Liver (tissue), 9 donors: ENCODE results near the gene LYRM2. TPM values are rescaled to one million over a fixed set of nuclear protein-coding genes. Genes with fewer than 3 reads are reported as not detected.

Experiments
- DNase-seq: peaks from one replicate; pipeline ENCODE4 v3.0.0-alpha.2; 2017; ENCODE audit warnings: low spot score
- H3K27ac ChIP-seq, 2 donors: one replicate each; pipeline ENCODE4 v1.7.0; 2013; ENCODE audit warnings: inconsistent platforms in 2 of 2, low read length in 2 of 2, control low read depth in 1 of 2, low read depth in 1 of 2, mild to moderate bottlenecking in 1 of 2
- H3K27me3 ChIP-seq, 4 donors: one replicate each; pipeline versions ENCODE4 v1.6.1 to v1.7.0; 2013; ENCODE audit warnings: low read length in 3 of 4, inconsistent platforms in 1 of 4, mild to moderate bottlenecking in 1 of 4, moderate library complexity in 1 of 4; ENCODE audit not compliant: control insufficient read depth in 4 of 4, insufficient read depth in 4 of 4
- H3K36me3 ChIP-seq, 4 donors: one replicate each; pipeline versions ENCODE4 v1.6.1 to v1.7.0; 2013; ENCODE audit warnings: low read length in 3 of 4, mild to moderate bottlenecking in 3 of 4, low read depth in 1 of 4, moderate library complexity in 1 of 4; ENCODE audit not compliant: control insufficient read depth in 4 of 4, insufficient read depth in 3 of 4
- H3K4me1 ChIP-seq, 4 donors: one replicate each; pipeline versions ENCODE4 v1.6.1 to v1.7.0; 2013; ENCODE audit warnings: low read length in 3 of 4, mild to moderate bottlenecking in 3 of 4, moderate library complexity in 1 of 4; ENCODE audit not compliant: control insufficient read depth in 4 of 4, insufficient read depth in 4 of 4
- H3K4me3 ChIP-seq, 3 donors: one replicate each; pipeline versions ENCODE4 v1.6.1 to v1.7.0; 2013; ENCODE audit warnings: low read length in 3 of 3, control low read depth in 1 of 3, low read depth in 1 of 3, mild to moderate bottlenecking in 1 of 3
- H3K9ac ChIP-seq, 2 donors: one replicate each; pipeline ENCODE4 v1.7.0; 2013; ENCODE audit warnings: low read length in 2 of 2, mild to moderate bottlenecking in 2 of 2, moderate library complexity in 2 of 2, control low read depth in 1 of 2, low read depth in 1 of 2
- H3K9me3 ChIP-seq, 4 donors: one replicate each; pipeline versions ENCODE4 v1.6.1 to v1.7.0; 2013; ENCODE audit warnings: low read length in 3 of 4; ENCODE audit not compliant: control insufficient read depth in 4 of 4
- ATF3 ChIP-seq: IDR thresholded peaks from 2 replicates; pipeline ENCODE4 v1.6.1; 2016; ENCODE audit warnings: antibody characterized with exemption
- CTCF ChIP-seq: fragments of 150-350 bp; IDR thresholded peaks from 2 replicates; pipeline ENCODE4 v1.5.1; 2017; ENCODE audit warnings: improper control_type of control experiment, low read depth, low read length; ENCODE audit not compliant: missing input control
- EGR1 ChIP-seq, 2 donors: IDR thresholded peaks; 2 replicates each; pipeline ENCODE4 v1.6.1; 2016 to 2018; ENCODE audit warnings: antibody characterized with exemption in 2 of 2, low read depth in 2 of 2
- FOXA1 ChIP-seq: IDR thresholded peaks from 2 replicates; pipeline ENCODE4 v1.6.1; 2016; ENCODE audit warnings: antibody characterized with exemption
- FOXA2 ChIP-seq: IDR thresholded peaks from 2 replicates; pipeline ENCODE4 v1.6.1; 2016; ENCODE audit warnings: antibody characterized with exemption
- GABPA ChIP-seq, 2 donors: IDR thresholded peaks in 1 of 2; conservative IDR thresholded peaks in 1 of 2; 2 replicates each; pipeline ENCODE4 v1.6.1; 2016; ENCODE audit warnings: antibody characterized with exemption in 2 of 2, mild to moderate bottlenecking in 1 of 2, moderate library complexity in 1 of 2
- HNF4A ChIP-seq, 2 donors: conservative IDR thresholded peaks; 2 replicates each; pipeline ENCODE4 v1.6.1; 2016; ENCODE audit warnings: antibody characterized with exemption in 2 of 2, mild to moderate bottlenecking in 2 of 2
- HNF4G ChIP-seq: IDR thresholded peaks from 2 replicates; pipeline ENCODE4 v1.6.1; 2016; ENCODE audit warnings: antibody characterized with exemption
- JUND ChIP-seq, 2 donors: IDR thresholded peaks; 2 replicates each; pipeline ENCODE4 v1.6.1; 2016; ENCODE audit warnings: antibody characterized with exemption in 2 of 2
- MAX ChIP-seq: IDR thresholded peaks from 2 replicates; pipeline ENCODE4 v1.6.1; 2016; ENCODE audit warnings: antibody characterized with exemption
- NR2F2 ChIP-seq: IDR thresholded peaks from 2 replicates; pipeline ENCODE4 v1.6.1; 2016; ENCODE audit warnings: antibody characterized with exemption
- RAD21 ChIP-seq, 2 donors: IDR thresholded peaks; 2 replicates each; pipeline ENCODE4 v1.6.1; 2016; ENCODE audit warnings: antibody characterized with exemption in 2 of 2, mild to moderate bottlenecking in 2 of 2
- REST ChIP-seq: IDR thresholded peaks from 2 replicates; pipeline ENCODE4 v1.6.1; 2016; ENCODE audit warnings: antibody characterized with exemption, mild to moderate bottlenecking
- RXRA ChIP-seq, 2 donors: IDR thresholded peaks; 2 replicates each; pipeline ENCODE4 v1.6.1; 2017 to 2018; ENCODE audit warnings: antibody characterized with exemption in 2 of 2, mild to moderate bottlenecking in 1 of 2
- SP1 ChIP-seq: IDR thresholded peaks from 2 replicates; pipeline ENCODE4 v1.6.1; 2018; ENCODE audit warnings: antibody characterized with exemption, mild to moderate bottlenecking
- TAF1 ChIP-seq: conservative IDR thresholded peaks from 2 replicates; pipeline ENCODE4 v1.6.1; 2016; ENCODE audit warnings: antibody characterized with exemption, mild to moderate bottlenecking
- YY1 ChIP-seq: IDR thresholded peaks from 2 replicates; pipeline ENCODE4 v1.6.1; 2016; ENCODE audit warnings: antibody characterized with exemption, mild to moderate bottlenecking
- ZBTB33 ChIP-seq: IDR thresholded peaks from 2 replicates; pipeline ENCODE4 v1.6.1; 2016; ENCODE audit warnings: antibody characterized with exemption
- WGBS: extraction: QIAGEN DNeasy Blood & Tissue Kit; methylation state at CpG from one replicate; pipeline ENCODE4 v1.1.7; 2013; 5-methylcytosine and 5-hydroxymethylcytosine counted together
- polyA plus RNA-seq, 2 donors: library from polyadenylated mRNA; stranded (reverse) in 1 of 2; unstranded in 1 of 2; fragments of 200-250 nt in 1 of 2; fragments of >200 nt in 1 of 2; fragmentation: Nextera tagmentation in 1 of 2; extraction: Ambion mirVana in 1 of 2; gene quantifications; one replicate each; pipeline versions ENCODE4 v1.2.1 to v1.2.3, GENCODE V29; 2013 to 2015
- total RNA-seq, 2 donors: library from RNA; depleted of rRNA; stranded (reverse); fragments of >200 nt; gene quantifications; one replicate each; pipeline ENCODE4 v1.2.3, GENCODE V29; 2014
- donor health status: healthy.
- donor health status: healthy.
- donor health status: healthy.
- donor health status: healthy.
- donor health status: healthy.

The LYRM2 gene
- total and polyA plus RNA-seq, 4 donors, result 8.9 to 34.7 (median 12.4) TPM

GRCh38 chr6:89522778-89523177 lies 115.8 kb downstream of the LYRM2 start:
- H3K4me3 ChIP-seq, result no peak overlapping the region
- DNase-seq, result no peak
- WGBS, result 86% methylated on average over 2 of the region's 2 CpGs
- peaks cover 0 to 1% (median 0%) of the 10 kb centered on the region in 4 donors for H3K9me3 ChIP-seq
- H3K36me3 ChIP-seq, result no peaks in the 10 kb centered on the region
- H3K27ac ChIP-seq, result no peak overlapping the region
- no peaks in the 10 kb centered on the region for H3K27me3 ChIP-seq
- H3K9ac ChIP-seq, result no peak overlapping the region
- no peak for TF ChIP-seq HNF4A (conservative IDR thresholded peaks at IDR 0.05)
- TF ChIP-seq EGR1 (IDR thresholded peaks at IDR 0.05; ENCODE audit: low read depth in 2 of 2), result no peak
- TF ChIP-seq MAX, result no peak
- TF ChIP-seq CTCF, result no peak
- TF ChIP-seq RXRA (IDR thresholded peaks at IDR 0.05), result no peak
- no peak for TF ChIP-seq HNF4G
- no peak for TF ChIP-seq SP1
- no peak for TF ChIP-seq REST
- TF ChIP-seq TAF1, result no peak
- TF ChIP-seq FOXA1, result no peak
- no peak for TF ChIP-seq RAD21 (IDR thresholded peaks at IDR 0.05)
- no peak for TF ChIP-seq GABPA (IDR thresholded peaks at IDR 0.05 in 1 of 2, conservative IDR thresholded peaks at IDR 0.05 in 1 of 2)
- no peak for TF ChIP-seq ZBTB33
- no peak for TF ChIP-seq FOXA2
- no peak for TF ChIP-seq NR2F2
- no peak for TF ChIP-seq JUND (IDR thresholded peaks at IDR 0.05)
- TF ChIP-seq ATF3, result no peak
- TF ChIP-seq YY1, result no peak
- H3K4me1 ChIP-seq, result no peaks in the 10 kb centered on the region

GRCh38 chr6:89520736-89521135 lies 117.8 kb downstream of the LYRM2 start:
- DNase-seq, result no peak
- H3K9ac ChIP-seq, result no peak overlapping the region
- H3K4me1 ChIP-seq, result no peaks in the 10 kb centered on the region
- TF ChIP-seq ZBTB33 (no peak), FOXA2 (no peak), TAF1 (no peak), MAX (no peak), RAD21 (IDR thresholded peaks at IDR 0.05) (no peak), REST (no peak)

More at GRCh38 chr6:89520736-89521135, 117.8 kb downstream of the LYRM2 start:
- H3K27me3 ChIP-seq, result no peaks in the 10 kb centered on the region
- H3K27ac ChIP-seq, result no peak overlapping the region
- H3K36me3 ChIP-seq, result no peaks in the 10 kb centered on the region
- peaks cover 0 to 1% (median 0%) of the 10 kb centered on the region in 4 donors for H3K9me3 ChIP-seq
- no peak overlapping the region for H3K4me3 ChIP-seq
